Stimulated activated naive CD8-positive, alpha-beta T cell treated with anti-CD3 and anti-CD28 coated beads, Interleukin-15, amount 100 ng/mL, for 72 hours (primary cell): ENCODE data around the gene GIPC1.
"Not testable (repeated sequence)": the region's sequence is repeated elsewhere in the genome, so short reads cannot be mapped to it uniquely, and the experiment has no call there.

ENCODE experiments used
- ATAC-seq: fragments of 150-1000 bp; cut with Tn5 transposase; 2 replicates; pipeline ENCODE4 v1.10.0; 2021; ENCODE audit warnings: mild to moderate bottlenecking, moderate library complexity
- DNase-seq, 2 donors: peaks; one replicate each; pipeline ENCODE4 v3.0.0; 2021 to 2022
- H3K27ac Mint-ChIP-seq, 2 donors: one replicate each; pipeline ENCODE4 v1.8.0; 2022; ENCODE audit warnings: mild to moderate bottlenecking in 2 of 2, mixed read lengths in 2 of 2, moderate library complexity in 2 of 2
- H3K27me3 Mint-ChIP-seq: one replicate; pipeline ENCODE4 v1.8.0; 2022; ENCODE audit warnings: mixed read lengths
- H3K4me1 Mint-ChIP-seq: one replicate; pipeline ENCODE4 v1.8.0; 2022; ENCODE audit warnings: mild to moderate bottlenecking, mixed read lengths
- H3K4me3 Mint-ChIP-seq, 2 donors: one replicate each; pipeline ENCODE4 v1.8.0; 2022; ENCODE audit warnings: mild to moderate bottlenecking in 2 of 2, mixed read lengths in 2 of 2, moderate library complexity in 1 of 2
- H3K9me3 Mint-ChIP-seq, 2 donors: one replicate each; pipeline ENCODE4 v1.8.0; 2022; ENCODE audit warnings: mixed read lengths in 2 of 2

GIPC1 gene

GRCh38 chr19:14471436-14472187, 24.3 kb downstream of the GIPC1 start:
- DNase-seq (no peak), ATAC-seq (no peak)
- Mint-ChIP-seq H3K27me3 (peaks cover 33% of the 10 kb centered on the region), H3K4me1 (peaks cover 45% of the 10 kb centered on the region), H3K27ac (no peak overlapping the region), H3K9me3 (no peaks in the 10 kb centered on the region), H3K4me3 (peak overlapping the region in 1 of 2 donors; percentile 66)

DNA sequence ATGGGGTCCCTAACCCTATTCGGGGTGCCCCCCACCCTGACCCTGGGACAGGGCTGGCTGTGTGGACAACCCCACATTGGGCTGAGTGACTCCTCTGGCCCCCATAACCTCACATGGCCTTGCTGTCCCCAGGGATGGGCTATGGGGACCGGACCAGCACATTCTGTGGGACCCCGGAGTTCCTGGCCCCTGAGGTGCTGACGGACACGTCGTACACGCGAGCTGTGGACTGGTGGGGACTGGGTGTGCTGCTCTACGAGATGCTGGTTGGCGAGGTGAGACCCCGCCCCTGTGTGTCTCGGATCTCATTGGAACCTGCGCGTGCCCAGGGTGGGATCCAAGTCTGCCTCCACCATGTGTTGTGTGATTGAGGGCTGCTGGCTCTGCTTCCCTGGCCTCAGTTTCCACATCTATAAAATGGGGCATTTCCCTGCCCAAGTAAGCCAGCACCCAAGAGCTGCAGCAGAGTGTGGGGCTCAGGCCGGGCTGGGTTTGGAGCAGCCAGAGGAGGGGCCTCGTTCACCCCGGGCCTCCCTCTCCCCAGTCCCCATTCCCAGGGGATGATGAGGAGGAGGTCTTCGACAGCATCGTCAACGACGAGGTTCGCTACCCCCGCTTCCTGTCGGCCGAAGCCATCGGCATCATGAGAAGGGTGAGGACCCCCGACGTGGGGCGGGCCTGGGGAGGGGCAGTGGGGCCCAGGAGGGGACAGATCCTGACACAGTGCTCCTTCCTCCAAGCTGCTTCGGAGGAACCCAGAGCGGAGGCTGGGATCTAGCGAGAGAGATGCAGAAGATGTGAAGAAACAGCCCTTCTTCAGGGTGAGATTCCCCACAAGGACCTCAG, 25.7 kb downstream of the GIPC1 start:
- H3K9me3 Mint-ChIP-seq, result no peaks in the 10 kb centered on the region

GRCh38 chr19:14467816-14468215, 28.1 kb downstream of the GIPC1 start:
- H3K27me3 Mint-ChIP-seq, result peaks cover 7% of the 10 kb centered on the region
- ATAC-seq (no peak), DNase-seq (no peak)
- peak overlapping the region in 1 of 2 donors; percentile 34 for H3K27ac Mint-ChIP-seq
- no peak overlapping the region for H3K4me3 Mint-ChIP-seq
- peaks cover 13% of the 10 kb centered on the region for H3K4me1 Mint-ChIP-seq
- H3K9me3 Mint-ChIP-seq, result no peaks in the 10 kb centered on the region

More for the DNA sequence above, 25.7 kb downstream of the GIPC1 start:
- peaks cover 29% of the 10 kb centered on the region for H3K27me3 Mint-ChIP-seq
- H3K27ac Mint-ChIP-seq, result peak overlapping the region in 1 of 2 donors; percentile 80
- ATAC-seq, result no peak
- H3K4me1 Mint-ChIP-seq, result peaks cover 32% of the 10 kb centered on the region
- no peak for DNase-seq
- H3K4me3 Mint-ChIP-seq, result no peak overlapping the region

- peaks cover 9% of the 10 kb centered on the region for H3K4me1 Mint-ChIP-seq
- H3K9me3 Mint-ChIP-seq, result no peaks in the 10 kb centered on the region
- DNase-seq, result no peak
- H3K27ac Mint-ChIP-seq, result no peak overlapping the region
- ATAC-seq, result no peak
- H3K27me3 Mint-ChIP-seq, result peaks cover 3% of the 10 kb centered on the region
- no peak overlapping the region for H3K4me3 Mint-ChIP-seq
Measured at GRCh38 chr19:14467391-14467790, 28.5 kb downstream of the GIPC1 start.

DNA sequence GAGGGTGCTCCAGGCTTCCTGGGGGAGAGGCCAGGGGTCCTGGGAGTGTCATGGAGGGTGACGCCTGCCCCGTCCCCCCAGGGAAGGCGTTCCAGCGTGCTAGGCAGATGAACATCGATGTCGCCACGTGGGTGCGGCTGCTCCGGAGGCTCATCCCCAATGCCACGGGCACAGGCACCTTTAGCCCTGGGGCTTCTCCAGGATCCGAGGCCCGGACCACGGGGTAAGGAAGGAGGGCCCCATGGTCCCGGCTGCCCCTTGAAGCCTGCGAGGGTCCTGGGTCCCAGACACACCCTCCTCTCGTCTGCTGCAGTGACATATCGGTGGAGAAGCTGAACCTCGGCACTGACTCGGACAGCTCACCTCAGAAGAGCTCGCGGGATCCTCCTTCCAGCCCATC, 32.2 kb downstream of the GIPC1 start:
- peaks cover 5% of the 10 kb centered on the region for H3K4me1 Mint-ChIP-seq
- no peak overlapping the region for H3K27ac Mint-ChIP-seq
- H3K27me3 Mint-ChIP-seq, result no peaks in the 10 kb centered on the region
- DNase-seq (no peak), ATAC-seq (no peak)
- H3K9me3 Mint-ChIP-seq, result no peaks in the 10 kb centered on the region
- H3K4me3 Mint-ChIP-seq, result no peak overlapping the region

DNA sequence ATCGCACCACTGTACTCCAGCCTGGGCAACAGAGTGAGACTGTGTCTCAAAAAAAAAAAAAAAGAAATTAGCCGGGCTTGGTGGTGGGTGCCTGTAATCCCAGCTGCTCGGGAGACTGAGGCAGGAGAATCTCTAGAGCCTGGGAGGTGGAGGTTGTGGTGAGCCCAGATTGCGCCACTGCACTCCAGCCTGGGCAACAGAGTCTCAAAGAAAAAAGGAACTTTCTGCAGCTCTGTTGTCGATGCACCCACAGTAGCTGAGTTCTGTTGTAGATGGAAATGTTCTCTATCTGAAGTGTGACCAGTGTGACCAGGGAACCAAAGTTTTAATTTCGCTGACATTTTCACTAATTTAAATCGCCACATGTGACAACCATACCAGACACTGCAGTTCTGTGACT, 33.5 kb downstream of the GIPC1 start:
- not testable (repeated sequence) for H3K4me3 Mint-ChIP-seq, H3K9me3 Mint-ChIP-seq, H3K27me3 Mint-ChIP-seq, ATAC-seq, DNase-seq, H3K4me1 Mint-ChIP-seq
- peak overlapping the region in 1 of 2 donors; percentile 91 for H3K27ac Mint-ChIP-seq

DNA sequence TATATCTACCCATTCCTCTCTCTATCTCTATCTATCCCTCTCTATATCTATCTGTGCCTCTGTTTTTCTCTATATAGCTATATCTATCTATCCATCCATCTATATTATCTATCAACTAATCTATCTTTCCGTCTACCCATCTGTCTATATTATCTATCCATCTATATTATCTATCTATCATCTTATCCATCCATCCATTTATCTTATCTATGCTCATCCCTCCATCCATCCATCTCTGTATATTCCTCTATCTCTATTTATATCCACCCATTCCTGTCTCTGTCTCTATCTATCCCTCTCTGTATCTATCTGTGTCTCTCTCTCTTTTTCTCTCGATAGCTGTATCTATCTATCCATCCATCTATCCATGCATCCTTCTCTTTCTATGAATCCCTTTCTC, 35.0 kb downstream of the GIPC1 start:
- no peak for ATAC-seq
- Mint-ChIP-seq H3K4me3 (no peak overlapping the region), H3K27me3 (no peaks in the 10 kb centered on the region), H3K27ac (no peak overlapping the region), H3K4me1 (peaks cover 5% of the 10 kb centered on the region), H3K9me3 (no peaks in the 10 kb centered on the region)
- DNase-seq, result no peak

GRCh38 chr19:14459703-14460102, 36.2 kb downstream of the GIPC1 start:
- DNase-seq (no peak), ATAC-seq (peak; percentile 100)
- H3K27ac Mint-ChIP-seq, result no peak overlapping the region
- H3K9me3 Mint-ChIP-seq, result no peaks in the 10 kb centered on the region
- peaks cover 5% of the 10 kb centered on the region for H3K4me1 Mint-ChIP-seq
- no peak overlapping the region for H3K4me3 Mint-ChIP-seq
- no peaks in the 10 kb centered on the region for H3K27me3 Mint-ChIP-seq

GRCh38 chr19:14452303-14452702, 43.6 kb downstream of the GIPC1 start:
- H3K4me3 Mint-ChIP-seq, DNase-seq, ATAC-seq, H3K27ac Mint-ChIP-seq, H3K27me3 Mint-ChIP-seq, H3K9me3 Mint-ChIP-seq: not testable (repeated sequence)
- peaks cover 15% of the 10 kb centered on the region for H3K4me1 Mint-ChIP-seq

GRCh38 chr19:14450876-14451275, 45.1 kb downstream of the GIPC1 start:
- H3K4me3 Mint-ChIP-seq, result no peak overlapping the region
- H3K9me3 Mint-ChIP-seq, result no peaks in the 10 kb centered on the region
- no peak for DNase-seq
- H3K4me1 Mint-ChIP-seq, result peaks cover 21% of the 10 kb centered on the region
- H3K27me3 Mint-ChIP-seq, result no peaks in the 10 kb centered on the region
- no peak for ATAC-seq
- H3K27ac Mint-ChIP-seq, result no peak overlapping the region

DNA sequence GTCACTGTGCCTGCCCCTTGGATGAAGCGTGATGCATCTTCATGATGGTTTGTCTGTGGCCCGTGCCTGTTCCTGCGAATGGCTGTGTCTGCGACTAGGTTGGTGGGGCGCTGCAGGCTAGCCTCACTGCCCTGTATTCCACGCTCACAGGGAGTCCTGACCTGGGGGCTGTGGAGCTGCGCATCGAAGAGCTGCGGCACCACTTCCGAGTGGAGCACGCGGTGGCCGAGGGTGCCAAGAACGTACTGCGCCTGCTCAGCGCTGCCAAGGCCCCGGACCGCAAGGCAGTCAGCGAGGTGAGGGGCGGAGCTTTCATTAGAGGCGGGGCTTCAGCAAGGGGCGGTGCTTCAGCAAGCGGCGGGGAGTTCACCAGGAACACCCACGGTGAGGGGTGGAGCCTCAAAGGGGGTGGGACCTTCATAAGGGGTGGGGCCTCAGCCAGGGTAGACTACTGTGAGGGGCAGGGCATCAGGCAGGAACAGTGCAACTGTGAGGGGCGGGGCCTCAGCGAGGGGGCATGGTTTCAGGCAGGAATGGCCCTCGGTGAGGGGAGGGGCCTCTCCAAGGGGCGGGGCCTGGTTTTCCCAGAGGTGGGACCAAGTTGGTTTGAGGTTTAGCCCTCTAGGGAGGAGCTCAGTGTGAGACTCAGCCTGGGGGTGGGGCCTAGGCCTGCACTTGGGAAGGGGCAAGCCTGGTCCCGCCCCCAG, 45.6 kb downstream of the GIPC1 start:
- no peak overlapping the region for H3K4me3 Mint-ChIP-seq
- DNase-seq (peak; percentile 57 to 76), ATAC-seq (peak; percentile 90)
- no peaks in the 10 kb centered on the region for H3K9me3 Mint-ChIP-seq
- peak overlapping the region in 1 of 2 donors; percentile 49 for H3K27ac Mint-ChIP-seq
- peaks cover 21% of the 10 kb centered on the region for H3K4me1 Mint-ChIP-seq
- no peaks in the 10 kb centered on the region for H3K27me3 Mint-ChIP-seq

GRCh38 chr19:14449321-14449720, 46.6 kb downstream of the GIPC1 start:
- peaks cover 21% of the 10 kb centered on the region for H3K4me1 Mint-ChIP-seq
- DNase-seq, result no peak
- no peak for ATAC-seq
- no peak overlapping the region for H3K27ac Mint-ChIP-seq
- no peak overlapping the region for H3K4me3 Mint-ChIP-seq
- H3K9me3 Mint-ChIP-seq, result no peaks in the 10 kb centered on the region
- H3K27me3 Mint-ChIP-seq, result no peaks in the 10 kb centered on the region

DNA sequence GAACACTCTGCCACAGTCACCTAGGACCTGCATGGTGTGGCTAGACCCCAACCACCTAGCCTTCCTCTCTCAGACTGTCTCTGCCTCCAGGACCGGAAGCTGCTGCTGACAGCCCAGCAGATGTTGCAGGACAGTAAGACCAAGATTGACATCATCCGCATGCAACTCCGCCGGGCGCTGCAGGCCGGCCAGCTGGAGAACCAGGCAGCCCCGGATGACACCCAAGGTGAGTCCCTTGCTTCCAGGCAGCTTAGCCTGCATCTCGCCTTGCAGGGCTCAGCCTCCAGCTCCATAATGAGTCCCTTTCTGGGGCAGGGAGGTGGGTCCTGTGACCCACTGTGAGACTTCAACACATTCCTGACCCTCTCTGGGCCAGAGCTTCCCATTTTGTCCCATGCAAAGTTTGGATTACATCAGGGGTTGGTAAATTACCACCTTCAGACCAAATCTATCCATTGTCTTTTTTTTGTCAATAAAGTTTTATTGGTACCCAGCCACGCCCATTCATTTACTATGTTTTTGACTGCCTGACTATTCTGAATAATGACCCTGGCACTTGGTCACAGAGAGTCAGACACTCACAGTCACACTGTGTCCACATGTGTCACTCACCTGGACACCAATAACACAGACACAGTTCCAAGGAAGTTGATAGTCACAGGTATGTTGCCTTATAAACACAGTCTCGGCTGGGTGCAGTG, 49.4 kb downstream of the GIPC1 start:
- Mint-ChIP-seq H3K9me3 (no peaks in the 10 kb centered on the region), H3K4me1 (peaks cover 26% of the 10 kb centered on the region), H3K27ac (no peak overlapping the region), H3K27me3 (no peaks in the 10 kb centered on the region), H3K4me3 (no peak overlapping the region)
- DNase-seq, result no peak
- no peak for ATAC-seq

DNA sequence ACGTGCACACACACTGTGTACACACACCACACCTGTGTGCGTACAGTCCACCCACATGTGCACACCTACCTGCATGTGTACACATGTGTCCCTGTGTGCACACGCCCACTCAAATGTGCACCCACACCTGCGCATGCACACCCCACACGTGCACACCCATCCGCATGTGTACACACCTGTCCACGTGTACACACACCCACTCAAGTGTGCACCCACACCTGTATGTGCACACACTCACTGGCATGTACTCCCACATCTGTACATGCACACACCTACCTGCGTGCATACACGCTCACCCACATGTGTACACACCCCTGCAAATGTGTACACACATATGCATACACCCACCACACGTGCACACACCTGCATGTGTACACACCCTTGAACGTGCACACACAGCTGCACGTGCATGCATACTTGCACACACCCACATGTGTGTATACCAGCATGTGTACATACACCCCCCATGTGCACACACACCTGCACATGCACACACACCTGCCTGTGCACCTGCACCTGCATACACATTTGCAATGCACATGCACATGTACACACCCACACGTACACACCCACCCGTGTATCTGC, 52.2 kb downstream of the GIPC1 start:
- Mint-ChIP-seq H3K4me3 (no peak overlapping the region), H3K27ac (peak overlapping the region in 1 of 2 donors; percentile 34), H3K27me3 (no peaks in the 10 kb centered on the region), H3K4me1 (peaks cover 40% of the 10 kb centered on the region), H3K9me3 (no peaks in the 10 kb centered on the region)
- DNase-seq (no peak), ATAC-seq (no peak)
